EH (cell line): ENCODE data around the gene CDX1.
"Not testable (repeated sequence)": the region's sequence is repeated elsewhere in the genome, so short reads cannot be mapped to it uniquely, and the experiment has no call there.

Source experiments
- DNase-seq: peaks from one replicate; pipeline ENCODE4 v3.0.0-alpha.2; 2015; ENCODE audit warnings: low read depth

CDX1 gene

GRCh38 chr5:150233706-150234105 lies 67.1 kb downstream of the CDX1 start:
- not testable (repeated sequence) for DNase-seq
